Thyroid gland (tissue), 4 donors: Measurements from ENCODE around the gene SZT2. TPM values are rescaled to one million over a fixed set of nuclear protein-coding genes. Genes with fewer than 3 reads are reported as not detected.

Experiments used
- DNase-seq, 2 donors: peaks; one replicate each; pipeline ENCODE4 v3.0.0-alpha.2; 2019
- H3K27ac ChIP-seq, 3 donors: fragments of 200-600 bp; sonication (generic); 1 replicate in 2 of 3; 2 replicates in 1 of 3; pipeline ENCODE4 v1.5.1; 2016 to 2019; ENCODE audit warnings: mild to moderate bottlenecking in 1 of 3, moderate library complexity in 1 of 3
- H3K27me3 ChIP-seq: fragments of 200-600 bp; sonication (generic); one replicate; pipeline ENCODE4 v1.5.1; 2019
- H3K36me3 ChIP-seq, 2 donors: fragments of 200-600 bp; sonication (generic); one replicate each; pipeline ENCODE4 v1.5.1; 2016 to 2019
- H3K4me1 ChIP-seq, 2 donors: fragments of 200-600 bp; sonication (generic); one replicate each; pipeline ENCODE4 v1.5.1; 2017 to 2019
- H3K4me3 ChIP-seq, 3 donors: fragments of 200-600 bp; sonication (generic); replicated peaks in 1 of 3; 1 replicate in 2 of 3; 2 replicates in 1 of 3; pipeline ENCODE4 v1.5.1; 2016; ENCODE audit warnings: mild to moderate bottlenecking in 1 of 3
- H3K9me3 ChIP-seq: fragments of 200-600 bp; sonication (generic); one replicate; pipeline ENCODE4 v1.5.1; 2017
- CTCF ChIP-seq, 6 experiments: fragments of 200-600 bp in 3 of 6; fragments of 450-650 bp in 3 of 6; sonication (generic) in 3 of 6; IDR thresholded peaks; one replicate each; pipeline ENCODE4 v1.5.1; 2016 to 2019; ENCODE audit warnings: antibody characterized with exemption in 6 of 6, mild to moderate bottlenecking in 2 of 6, inconsistent platforms in 1 of 6, moderate library complexity in 1 of 6
- POLR2A ChIP-seq, 2 donors: fragments of 450-650 bp; IDR thresholded peaks; one replicate each; pipeline ENCODE4 v1.6.1; 2017; ENCODE audit warnings: antibody characterized with exemption in 2 of 2, mild to moderate bottlenecking in 2 of 2, moderate library complexity in 1 of 2
- WGBS, 2 donors: methylation state at CpG; one replicate each; pipeline ENCODE4 v1.1.5; 2017; 5-methylcytosine and 5-hydroxymethylcytosine counted together
- intact Hi-C: fragments of 100-400 bp; cut with DNase I; formaldehyde crosslinking; loops from one replicate; pipeline ENCODE4 v1.15.1; 2023
- total RNA-seq, 4 donors: library from RNA; depleted of rRNA; stranded (reverse); fragments of >200 nt; gene quantifications; one replicate each; pipeline ENCODE4 v1.2.3, GENCODE V29; 2016

The SZT2 gene
- total RNA-seq, 4 donors from 2014 or later = 36.1 to 107 (median 58.2) TPM

- 87 to 93% methylated on average over 10 to 22 of the region's 25 CpGs for WGBS, 2 donors
- Histone ChIP-seq H3K4me1 (peaks cover 0 to 2% of the 10 kb centered on the region in 2 donors), H3K4me3 (no peak overlapping the region), H3K27ac (no peak overlapping the region), H3K36me3 (peaks cover 74 to 78% of the 10 kb centered on the region in 2 donors), H3K9me3 (no peaks in the 10 kb centered on the region), H3K27me3 (no peaks in the 10 kb centered on the region)
- no peak for DNase-seq
- no peak for TF ChIP-seq POLR2A (IDR thresholded peaks at IDR 0.05)
- no peak for TF ChIP-seq CTCF (IDR thresholded peaks at IDR 0.05)
- intact Hi-C loops = no loop called here
Observed at GRCh38 chr1:43447891-43448708, 58.4 kb downstream of the SZT2 start.

- Histone ChIP-seq H3K27ac (no peak overlapping the region), H3K4me1 (peaks cover 0 to 4% of the 10 kb centered on the region in 2 donors), H3K36me3 (peaks cover 64 to 68% of the 10 kb centered on the region in 2 donors), H3K9me3 (no peaks in the 10 kb centered on the region), H3K27me3 (no peaks in the 10 kb centered on the region), H3K4me3 (no peak overlapping the region)
- intact Hi-C loops = no loop called here
- no peak for DNase-seq
- TF ChIP-seq POLR2A (IDR thresholded peaks at IDR 0.05) (no peak), CTCF (IDR thresholded peaks at IDR 0.05) (no peak)
- 85 to 90% methylated on average over 11 of the region's 11 CpGs for WGBS, 2 donors
Observed at GRCh38 chr1:43448955-43449707, 59.4 kb downstream of the SZT2 start.

GRCh38 chr1:43449708-43450069 lies 60.0 kb downstream of the SZT2 start:
- Histone ChIP-seq H3K9me3 (no peaks in the 10 kb centered on the region), H3K36me3 (peaks cover 60 to 63% of the 10 kb centered on the region in 2 donors), H3K4me1 (peaks cover 0 to 4% of the 10 kb centered on the region in 2 donors), H3K27ac (no peak overlapping the region), H3K27me3 (no peaks in the 10 kb centered on the region), H3K4me3 (no peak overlapping the region)
- intact Hi-C loops = no loop called here
- no peak for TF ChIP-seq CTCF (IDR thresholded peaks at IDR 0.05)
- TF ChIP-seq POLR2A (IDR thresholded peaks at IDR 0.05) = no peak
- no peak for DNase-seq
- 77 to 92% methylated on average over 5 of the region's 5 CpGs for WGBS, 2 donors

GRCh38 chr1:43450251-43450941 lies 60.7 kb downstream of the SZT2 start:
- DNase-seq = no peak
- Histone ChIP-seq H3K36me3 (peaks cover 58 to 59% of the 10 kb centered on the region in 2 donors), H3K27ac (no peak overlapping the region), H3K9me3 (no peaks in the 10 kb centered on the region), H3K4me3 (no peak overlapping the region), H3K4me1 (peaks cover 0 to 7% of the 10 kb centered on the region in 2 donors), H3K27me3 (no peaks in the 10 kb centered on the region)
- no peak for TF ChIP-seq CTCF (IDR thresholded peaks at IDR 0.05)
- no peak for TF ChIP-seq POLR2A (IDR thresholded peaks at IDR 0.05)
- WGBS, 2 donors = 90 to 94% methylated on average over 8 to 10 of the region's 10 CpGs
- intact Hi-C loops = no loop called here
